Vagina (tissue), 2 donors: ENCODE measurements around the gene CMIP. TPM values are rescaled to one million over a fixed set of nuclear protein-coding genes. Genes with fewer than 3 reads are reported as not detected.

Source experiments
- DNase-seq, 2 donors: peaks; one replicate each; pipeline ENCODE4 v3.0.0-alpha.2; 2017; ENCODE audit errors: extremely low spot score in 2 of 2
- H3K27ac ChIP-seq: fragments of 200-600 bp; sonication (generic); one replicate; pipeline ENCODE4 v1.5.1; 2019
- H3K27me3 ChIP-seq: fragments of 200-600 bp; sonication (generic); one replicate; pipeline ENCODE4 v1.5.1; 2019
- H3K36me3 ChIP-seq, 2 donors: fragments of 200-600 bp; sonication (generic); one replicate each; pipeline ENCODE4 v1.5.1; 2017 to 2019
- H3K4me1 ChIP-seq: fragments of 200-600 bp; sonication (generic); one replicate; pipeline ENCODE4 v1.5.1; 2019
- H3K4me3 ChIP-seq, 2 donors: fragments of 200-600 bp; sonication (generic); 1 replicate in 1 of 2; 2 replicates in 1 of 2; pipeline ENCODE4 v1.5.1; 2016 to 2019
- H3K9me3 ChIP-seq: fragments of 200-600 bp; sonication (generic); one replicate; pipeline ENCODE4 v1.5.1; 2019
- CTCF ChIP-seq, 3 experiments: fragments of 450-650 bp in 2 of 3; fragments of 200-600 bp in 1 of 3; sonication (generic) in 1 of 3; IDR thresholded peaks; one replicate each; pipeline ENCODE4 v1.5.1; 2017 to 2019; ENCODE audit warnings: antibody characterized with exemption in 3 of 3, mild to moderate bottlenecking in 2 of 3, moderate library complexity in 2 of 3
- POLR2A ChIP-seq, 2 donors: fragments of 450-650 bp; IDR thresholded peaks; one replicate each; pipeline ENCODE4 v1.6.1; 2017; ENCODE audit warnings: antibody characterized with exemption in 2 of 2, mild to moderate bottlenecking in 2 of 2, moderate library complexity in 2 of 2
- POLR2AphosphoS5 ChIP-seq, 2 donors: sonication (generic); formaldehyde crosslinking; IDR thresholded peaks; one replicate each; pipeline ENCODE4 v1.9.0; 2017; ENCODE audit warnings: antibody characterized with exemption in 2 of 2, mild to moderate bottlenecking in 2 of 2, low read depth in 1 of 2; ENCODE audit not compliant: insufficient read depth in 1 of 2
- intact Hi-C: fragments of 100-400 bp; cut with DNase I; formaldehyde crosslinking; loops from one replicate; pipeline ENCODE4 v1.15.1; 2023
- total RNA-seq: library from RNA; depleted of rRNA; stranded (reverse); fragments of >200 nt; gene quantifications from one replicate; pipeline ENCODE4 v1.2.3, GENCODE V29; 2016

Gene CMIP
- total RNA-seq, 1 donor from 2014 or later: 66.3 TPM

GRCh38 chr16:81668243-81669097 lies 223.9 kb downstream of the CMIP start:
- TF ChIP-seq POLR2A (IDR thresholded peaks at IDR 0.05): no peak
- TF ChIP-seq POLR2AphosphoS5 (IDR thresholded peaks at IDR 0.05; ENCODE audit: insufficient read depth in 1 of 2, low read depth in 1 of 2): no peak
- no peak for TF ChIP-seq CTCF (IDR thresholded peaks at IDR 0.05)
- H3K36me3 ChIP-seq: peaks cover 0 to 44% of the 10 kb centered on the region in 2 donors
- no peaks in the 10 kb centered on the region for H3K27me3 ChIP-seq
- H3K4me1 ChIP-seq: peaks cover 6% of the 10 kb centered on the region
- no peak overlapping the region for H3K27ac ChIP-seq
- no peak for DNase-seq
- no peak overlapping the region for H3K4me3 ChIP-seq
- H3K9me3 ChIP-seq: no peaks in the 10 kb centered on the region
- intact Hi-C loops: no loop called here

GRCh38 chr16:81669473-81670350 lies 225.1 kb downstream of the CMIP start:
- peaks cover 6% of the 10 kb centered on the region for H3K4me1 ChIP-seq
- peaks cover 0 to 42% of the 10 kb centered on the region in 2 donors for H3K36me3 ChIP-seq
- H3K27me3 ChIP-seq: no peaks in the 10 kb centered on the region
- TF ChIP-seq POLR2AphosphoS5 (IDR thresholded peaks at IDR 0.05; ENCODE audit: insufficient read depth in 1 of 2, low read depth in 1 of 2) (no peak), POLR2A (IDR thresholded peaks at IDR 0.05) (no peak), CTCF (IDR thresholded peaks at IDR 0.05) (no peak)
- H3K4me3 ChIP-seq: no peak overlapping the region
- intact Hi-C loops: no loop called here
- DNase-seq: no peak
- H3K9me3 ChIP-seq: no peaks in the 10 kb centered on the region
- H3K27ac ChIP-seq: no peak overlapping the region

GRCh38 chr16:81671738-81672597 lies 227.4 kb downstream of the CMIP start:
- Histone ChIP-seq H3K27ac (no peak overlapping the region), H3K27me3 (no peaks in the 10 kb centered on the region), H3K4me1 (peaks cover 21% of the 10 kb centered on the region), H3K4me3 (no peak overlapping the region), H3K36me3 (peaks cover 0 to 29% of the 10 kb centered on the region in 2 donors), H3K9me3 (no peaks in the 10 kb centered on the region)
- intact Hi-C loops: no loop called here
- TF ChIP-seq CTCF (IDR thresholded peaks at IDR 0.05): no peak
- DNase-seq: no peak

- Histone ChIP-seq H3K9me3 (no peaks in the 10 kb centered on the region), H3K4me1 (peaks cover 35% of the 10 kb centered on the region), H3K27me3 (no peaks in the 10 kb centered on the region), H3K36me3 (peaks cover 0 to 33% of the 10 kb centered on the region in 2 donors), H3K27ac (no peak overlapping the region), H3K4me3 (no peak overlapping the region)
- DNase-seq: no peak
- intact Hi-C loops: no loop called here
- TF ChIP-seq POLR2AphosphoS5 (IDR thresholded peaks at IDR 0.05; ENCODE audit: insufficient read depth in 1 of 2, low read depth in 1 of 2): no peak
- no peak for TF ChIP-seq CTCF (IDR thresholded peaks at IDR 0.05)
- no peak for TF ChIP-seq POLR2A (IDR thresholded peaks at IDR 0.05)
Measured at GRCh38 chr16:81673432-81673831, 228.8 kb downstream of the CMIP start.
